NCI-H1694 (cell line): ENCODE data around the gene CXCL12.

Experiments used
- DNase-seq: peaks from one replicate; lab custom pipeline; 2025; lab: John Stamatoyannopoulos, UW

Gene CXCL12

GRCh38 chr10:44334091-44334490 lies 50.8 kb downstream of the CXCL12 start:
- no peak for DNase-seq

DNA sequence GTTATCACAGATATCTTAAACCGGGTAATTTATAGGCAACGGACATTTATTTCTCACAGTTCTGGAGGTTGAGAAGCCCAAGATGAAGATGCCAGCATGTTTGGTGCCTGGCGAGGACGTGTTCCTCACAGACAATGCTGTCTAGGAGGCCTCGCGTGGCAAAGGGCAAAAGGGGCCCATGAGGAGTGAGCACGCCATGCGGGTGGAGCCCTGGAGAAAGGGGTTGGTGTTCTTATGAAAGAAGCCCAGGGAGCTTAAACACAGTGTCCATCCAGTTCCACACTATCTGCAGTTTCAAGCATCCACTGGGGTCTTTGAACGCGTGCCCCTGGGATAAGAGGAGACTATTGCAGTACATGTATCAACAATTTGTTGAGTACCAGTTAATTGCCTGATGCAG lies 51.4 kb downstream of the CXCL12 start:
- no peak for DNase-seq

DNA sequence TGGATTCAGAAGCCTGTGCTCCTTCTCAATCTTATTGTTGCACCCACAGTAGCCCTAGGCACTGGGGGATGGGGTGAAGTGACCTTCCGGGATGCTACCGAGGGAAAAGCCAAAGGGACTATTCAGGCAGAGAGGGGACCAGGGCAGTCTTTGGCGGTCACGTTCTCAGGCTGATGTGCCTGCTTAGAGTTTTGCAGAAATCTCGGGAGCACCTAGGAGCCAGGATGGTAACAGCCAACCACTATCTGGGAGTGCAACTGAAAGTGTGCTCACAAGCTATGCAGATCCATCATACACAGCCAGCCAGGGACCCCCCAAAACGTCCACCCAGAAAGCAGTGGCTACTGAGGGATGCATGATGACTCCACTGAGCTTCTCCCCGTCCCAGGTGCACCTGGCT lies 52.4 kb downstream of the CXCL12 start:
- no peak for DNase-seq

DNA sequence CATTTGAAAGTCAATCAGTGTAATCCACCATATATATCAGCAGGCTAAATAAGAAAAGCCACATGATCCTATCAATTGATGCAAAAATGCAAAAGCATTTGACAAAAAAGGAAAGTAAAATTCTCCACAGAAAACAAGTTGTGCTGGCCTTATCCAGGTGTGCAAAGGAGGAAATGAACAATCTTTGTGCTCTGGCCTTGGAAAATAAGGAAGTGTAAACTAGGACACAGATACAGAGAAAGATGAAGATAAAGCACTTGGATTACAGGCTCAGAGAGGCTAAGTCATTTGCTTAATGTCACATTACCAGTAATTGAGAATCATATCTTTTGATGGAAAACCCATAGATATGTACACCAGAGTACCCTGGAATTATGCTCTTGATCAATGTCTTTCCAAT lies 54.5 kb downstream of the CXCL12 start:
- no peak for DNase-seq

DNA sequence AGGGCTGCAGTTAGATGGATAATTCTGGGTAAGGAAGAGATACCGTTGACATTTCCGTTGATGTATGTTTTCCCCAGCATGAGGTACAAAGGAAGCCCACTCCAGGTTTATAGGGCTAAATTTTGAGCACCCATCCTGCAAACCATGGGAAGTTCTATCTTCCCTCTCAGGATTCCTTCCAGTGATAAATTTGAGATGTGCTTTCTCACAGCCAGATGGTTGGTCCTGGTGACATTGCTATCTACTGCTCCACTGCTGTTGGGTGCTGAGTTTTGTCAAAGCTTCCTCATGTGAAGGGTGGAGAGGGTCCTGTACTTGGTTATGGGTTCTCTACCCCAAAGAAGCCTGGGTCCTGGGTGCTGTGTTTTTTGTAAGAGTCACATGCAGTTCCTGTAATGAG lies 57.4 kb downstream of the CXCL12 start:
- no peak for DNase-seq
